Measurements from ENCODE around the gene KANSL1.

DNA sequence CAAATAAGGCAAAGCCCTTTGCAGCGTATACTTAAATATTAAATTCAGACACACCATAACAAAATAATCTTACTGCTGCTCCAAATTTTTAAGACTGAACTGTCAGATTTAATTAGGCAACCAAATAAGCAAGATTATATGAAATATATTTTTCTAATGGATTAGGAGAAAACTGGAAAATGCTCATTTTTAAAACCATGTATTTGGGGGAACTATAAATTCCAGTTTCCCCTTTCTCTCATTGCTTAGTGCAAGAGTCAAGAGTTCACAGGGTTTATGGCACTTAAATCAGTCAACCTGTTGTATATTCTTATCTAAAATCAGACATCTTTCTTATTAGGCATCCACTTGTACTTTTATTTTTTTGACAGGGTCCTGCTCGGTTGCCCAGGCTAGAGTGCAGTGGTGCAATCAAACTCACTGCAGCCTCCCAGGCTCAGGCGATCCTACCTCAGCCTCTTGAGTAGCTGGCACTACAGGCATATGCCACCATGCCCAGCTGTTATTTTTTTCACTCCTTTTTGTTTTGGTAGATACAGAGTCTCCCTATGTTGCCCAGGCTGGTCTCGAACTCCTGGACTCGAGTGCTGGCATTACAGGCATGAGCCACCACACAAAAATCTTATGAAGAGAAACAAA is 2.1 kb upstream of the KANSL1 start:
- TF ChIP-seq CTCF (IDR thresholded peaks at IDR 0.05; ENCODE audit: poor library complexity) (no peak), EZH2 (IDR thresholded peaks at IDR 0.05; ENCODE audit: borderline replicate concordance) (no peak)

Data from hepatocyte (in vitro differentiated cells).